Measurements from ENCODE around the gene DIRAS1.

Gene DIRAS1

GRCh38 chr19:2720777-2721569, at the start of gene DIRAS1:
Gene DIRAS1 (minus strand): TSS chr19:2721372. CDS start chr19:2717806, 3,566 bp downstream.
- no peak for DNase-seq

- no peak for DNase-seq
Observed at GRCh38 chr19:2770055-2771013, 49.2 kb upstream of the DIRAS1 start.

- no peak for DNase-seq
Observed at GRCh38 chr19:2769218-2769617, 48.0 kb upstream of the DIRAS1 start.

GRCh38 chr19:2768365-2769132, 47.4 kb upstream of the DIRAS1 start:
- no peak for DNase-seq

- DNase-seq = no peak
Observed at GRCh38 chr19:2767688-2768087, 46.5 kb upstream of the DIRAS1 start.

- no peak for DNase-seq
Observed at GRCh38 chr19:2766594-2767372, 45.6 kb upstream of the DIRAS1 start.

GRCh38 chr19:2765376-2765775, 44.2 kb upstream of the DIRAS1 start:
- no peak for DNase-seq

- no peak for DNase-seq
Observed at GRCh38 chr19:2764945-2765344, 43.8 kb upstream of the DIRAS1 start.

GRCh38 chr19:2763687-2764086, 42.5 kb upstream of the DIRAS1 start:
- DNase-seq = no peak

GRCh38 chr19:2762783-2763496, 41.8 kb upstream of the DIRAS1 start:
- no peak for DNase-seq

GRCh38 chr19:2761876-2762782, 41.0 kb upstream of the DIRAS1 start:
- DNase-seq = no peak

- DNase-seq = no peak
Observed at GRCh38 chr19:2761309-2761677, 40.1 kb upstream of the DIRAS1 start.

- no peak for DNase-seq
Observed at GRCh38 chr19:2759965-2760364, 38.8 kb upstream of the DIRAS1 start.

GRCh38 chr19:2759362-2759761, 38.2 kb upstream of the DIRAS1 start:
- DNase-seq = no peak

- no peak for DNase-seq
Observed at GRCh38 chr19:2758601-2759313, 37.6 kb upstream of the DIRAS1 start.

- DNase-seq = no peak
Observed at GRCh38 chr19:2756921-2757881, 36.0 kb upstream of the DIRAS1 start.

GRCh38 chr19:2756477-2756876, 35.3 kb upstream of the DIRAS1 start:
- no peak for DNase-seq

GRCh38 chr19:2755811-2756210, 34.6 kb upstream of the DIRAS1 start:
- DNase-seq = no peak

GRCh38 chr19:2755448-2755705, 34.2 kb upstream of the DIRAS1 start:
- DNase-seq = no peak
